ENCODE measurements around the gene JAG1. TPM values are rescaled to one million over a fixed set of nuclear protein-coding genes. Genes with fewer than 3 reads are reported as not detected.

Gene JAG1
- total RNA-seq, 2 donors from 2014 or later = 41.2 to 55.7 TPM

- no peak overlapping the region for H3K4me3 ChIP-seq
- H3K9me3 ChIP-seq = no peaks in the 10 kb centered on the region
- intact Hi-C loops (cut with DNase I) = no loop called here
- DNase-seq (no peak), ATAC-seq (no peak)
- 88 to 95% methylated on average over 5 of the region's 5 CpGs for WGBS, 2 donors
- peaks cover 18% of the 10 kb centered on the region for H3K4me1 ChIP-seq
- H3K36me3 ChIP-seq (replicated peaks in 1 of 2; ENCODE audit: insufficient read depth in 1 of 2, low read depth in 2 of 2) = no peaks in the 10 kb centered on the region
- no peaks in the 10 kb centered on the region for H3K27me3 ChIP-seq
- no peak for TF ChIP-seq POLR2A (IDR thresholded peaks at IDR 0.05)
- TF ChIP-seq CTCF (IDR thresholded peaks at IDR 0.05) = no peak
- no peak overlapping the region for H3K27ac ChIP-seq
These were observed 40.1 kb downstream of the JAG1 start for GRCh38 chr20:10633718-10634117.

- intact Hi-C loops (cut with DNase I) = no loop called here
- no peak overlapping the region for H3K27ac ChIP-seq
- H3K27me3 ChIP-seq = no peaks in the 10 kb centered on the region
- 84 to 85% methylated on average over 9 to 13 of the region's 13 CpGs for WGBS, 2 donors
- no peaks in the 10 kb centered on the region for H3K9me3 ChIP-seq
- no peak for TF ChIP-seq POLR2A (IDR thresholded peaks at IDR 0.05)
- TF ChIP-seq CTCF (IDR thresholded peaks at IDR 0.05) = no peak
- ATAC-seq (no peak), DNase-seq (no peak)
- peaks cover 18% of the 10 kb centered on the region for H3K4me1 ChIP-seq
- no peaks in the 10 kb centered on the region for H3K36me3 ChIP-seq (replicated peaks in 1 of 2; ENCODE audit: insufficient read depth in 1 of 2, low read depth in 2 of 2)
- H3K4me3 ChIP-seq = no peak overlapping the region
These were observed 40.9 kb downstream of the JAG1 start for GRCh38 chr20:10632721-10633509.

GRCh38 chr20:10631126-10631525 is 42.7 kb downstream of the JAG1 start:
- peaks cover 9% of the 10 kb centered on the region for H3K4me1 ChIP-seq
- no peak for DNase-seq
- intact Hi-C loops (cut with DNase I) = no loop called here
- no peaks in the 10 kb centered on the region for H3K27me3 ChIP-seq
- H3K27ac ChIP-seq = no peak overlapping the region
- 90 to 96% methylated on average over 4 of the region's 4 CpGs for WGBS, 2 donors
- no peak for TF ChIP-seq CTCF (IDR thresholded peaks at IDR 0.05)
- no peak for TF ChIP-seq POLR2A (IDR thresholded peaks at IDR 0.05)
- no peaks in the 10 kb centered on the region for H3K9me3 ChIP-seq
- no peak for ATAC-seq
- no peak overlapping the region for H3K4me3 ChIP-seq
- no peaks in the 10 kb centered on the region for H3K36me3 ChIP-seq (replicated peaks in 1 of 2; ENCODE audit: insufficient read depth in 1 of 2, low read depth in 2 of 2)

- Histone ChIP-seq H3K4me1 (peaks cover 7% of the 10 kb centered on the region), H3K9me3 (no peaks in the 10 kb centered on the region), H3K27ac (no peak overlapping the region), H3K36me3 (replicated peaks in 1 of 2; ENCODE audit: insufficient read depth in 1 of 2, low read depth in 2 of 2) (no peaks in the 10 kb centered on the region), H3K27me3 (no peaks in the 10 kb centered on the region), H3K4me3 (no peak overlapping the region)
- intact Hi-C loops (cut with DNase I) = no loop called here
- WGBS, 2 donors = 78 to 89% methylated on average over 9 of the region's 9 CpGs
- ATAC-seq = no peak
- no peak for DNase-seq
- TF ChIP-seq POLR2A (IDR thresholded peaks at IDR 0.05) (no peak), CTCF (IDR thresholded peaks at IDR 0.05) (no peak)
These were observed 43.7 kb downstream of the JAG1 start for GRCh38 chr20:10629946-10630650.
